NCI-H1105 treated with DMSO at 0.1 percent for 48 hours (cell line): ENCODE results near the gene ELAVL1.

Experiments used
- DNase-seq: peaks from one replicate; lab custom pipeline; 2025; lab: John Stamatoyannopoulos, UW

The ELAVL1 gene

GRCh38 chr19:8020681-8021080, 15.2 kb upstream of the ELAVL1 start:
- no peak for DNase-seq

GRCh38 chr19:8017808-8018207, 12.4 kb upstream of the ELAVL1 start:
- no peak for DNase-seq

GRCh38 chr19:8004723-8005513, 523 bp downstream of the ELAVL1 start:
- DNase-seq: no peak

GRCh38 chr19:8004001-8004400, 1.4 kb downstream of the ELAVL1 start:
- DNase-seq: no peak

- DNase-seq: peak; percentile 39
Observed at GRCh38 chr19:8001995-8002849, 3.2 kb downstream of the ELAVL1 start.

GRCh38 chr19:8001651-8001994, 3.8 kb downstream of the ELAVL1 start:
- no peak for DNase-seq

GRCh38 chr19:8000298-8001038, 5.0 kb downstream of the ELAVL1 start:
- no peak for DNase-seq

- no peak for DNase-seq
Observed at GRCh38 chr19:7999376-7999775, 6.1 kb downstream of the ELAVL1 start.

- no peak for DNase-seq
Observed at GRCh38 chr19:7997809-7998480, 7.5 kb downstream of the ELAVL1 start.

GRCh38 chr19:7996883-7997282, 8.6 kb downstream of the ELAVL1 start:
- DNase-seq: no peak

- no peak for DNase-seq
Observed at GRCh38 chr19:7995810-7996158, 9.7 kb downstream of the ELAVL1 start.

- DNase-seq: no peak
Observed at GRCh38 chr19:7994928-7995809, 10.3 kb downstream of the ELAVL1 start.

- no peak for DNase-seq
Observed at GRCh38 chr19:7994114-7994513, 11.3 kb downstream of the ELAVL1 start.

- DNase-seq: no peak
Observed at GRCh38 chr19:7993560-7993959, 11.9 kb downstream of the ELAVL1 start.

GRCh38 chr19:7992575-7992974, 12.9 kb downstream of the ELAVL1 start:
- no peak for DNase-seq

GRCh38 chr19:7989071-7989575, 16.3 kb downstream of the ELAVL1 start:
- DNase-seq: no peak

GRCh38 chr19:7988307-7988706, 17.1 kb downstream of the ELAVL1 start:
- DNase-seq: no peak

- DNase-seq: no peak
Observed at GRCh38 chr19:7987114-7987768, 18.2 kb downstream of the ELAVL1 start.

GRCh38 chr19:7986321-7987113, 18.9 kb downstream of the ELAVL1 start:
- DNase-seq: no peak

GRCh38 chr19:7985481-7985911, 19.9 kb downstream of the ELAVL1 start:
- DNase-seq: no peak
